Aorta (tissue), 5 donors: ENCODE results near the gene THEM4. TPM values are rescaled to one million over a fixed set of nuclear protein-coding genes. Genes with fewer than 3 reads are reported as not detected.
"Not testable (repeated sequence)": the region's sequence is repeated elsewhere in the genome, so short reads cannot be mapped to it uniquely, and the experiment has no call there.

Source experiments
- ATAC-seq: fragments of 200-7000 bp; cut with Tn5 transposase; one replicate; pipeline ENCODE4 v1.9.1; 2022; ENCODE audit warnings: moderate library complexity; ENCODE audit not compliant: low FRiP score
- DNase-seq, 2 donors: peaks; one replicate each; pipeline ENCODE4 v3.0.0-alpha.2; 2020
- H3K27ac ChIP-seq, 2 donors: one replicate each; pipeline ENCODE4 v1.5.1; 2013; ENCODE audit warnings: low read length in 2 of 2, mild to moderate bottlenecking in 2 of 2, moderate library complexity in 2 of 2, control low read depth in 1 of 2, inconsistent platforms in 1 of 2, low read depth in 1 of 2
- H3K27me3 ChIP-seq, 2 donors: one replicate each; pipeline ENCODE4 v1.6.1; 2013; ENCODE audit warnings: control low read depth in 1 of 2, low read length in 1 of 2, mild to moderate bottlenecking in 1 of 2, moderate library complexity in 1 of 2; ENCODE audit not compliant: insufficient read depth in 2 of 2, control insufficient read depth in 1 of 2
- H3K36me3 ChIP-seq, 2 donors: one replicate each; pipeline ENCODE4 v1.6.1; 2013; ENCODE audit warnings: control low read depth in 1 of 2, low read length in 1 of 2, mild to moderate bottlenecking in 1 of 2; ENCODE audit not compliant: insufficient read depth in 2 of 2, control insufficient read depth in 1 of 2
- H3K4me1 ChIP-seq, 2 donors: one replicate each; pipeline ENCODE4 v1.6.1; 2013; ENCODE audit warnings: low read length in 2 of 2, control low read depth in 1 of 2, mild to moderate bottlenecking in 1 of 2, moderate library complexity in 1 of 2; ENCODE audit not compliant: insufficient read depth in 2 of 2, control insufficient read depth in 1 of 2
- H3K4me3 ChIP-seq, 2 donors: one replicate each; pipeline ENCODE4 v1.5.1; 2013; ENCODE audit warnings: low read length in 2 of 2, control low read depth in 1 of 2, mild to moderate bottlenecking in 1 of 2
- H3K9me3 ChIP-seq: one replicate; pipeline ENCODE4 v1.6.1; 2013; ENCODE audit warnings: mild to moderate bottlenecking, low read length; ENCODE audit not compliant: control insufficient read depth
- WGBS, 2 donors: extraction: QIAGEN DNeasy Blood & Tissue Kit; methylation state at CpG; one replicate each; pipeline ENCODE4 v1.1.7; 2013; 5-methylcytosine and 5-hydroxymethylcytosine counted together
- intact Hi-C, 2 donors: fragments of 100-400 bp; cut with DNase I; formaldehyde crosslinking; loops; one replicate each; pipeline versions ENCODE4 v1.14.2 to v1.15.0; 2022
- polyA plus RNA-seq, 2 donors: library from polyadenylated mRNA; stranded (reverse); fragments of 200-250 nt; gene quantifications; one replicate each; pipeline ENCODE4 v1.2.3, GENCODE V29; 2013
- total RNA-seq, 2 donors: library from RNA; stranded (reverse); fragmentation: NEBNext Ultra II Directional; extraction: Animal tissue kit (Norgen Biotek cat#: 25700); gene quantifications; one replicate each; pipeline ENCODE4 v1.2.1, GENCODE V29; 2021
- donor health status: healthy with polysubstance abuse.
- donor health status: Bipolar disorder and iron deficiency.
- donor health status: DM: no; HTN: no; CAD: no.
- donor health status: DM: no; HTN: no; CAD: no.
- donor health status: DM: yes; HTN: yes; CAD: no.

The THEM4 gene
- total and polyA plus RNA-seq, 4 donors: 3.8 to 17.5 (median 12.0) TPM

DNA sequence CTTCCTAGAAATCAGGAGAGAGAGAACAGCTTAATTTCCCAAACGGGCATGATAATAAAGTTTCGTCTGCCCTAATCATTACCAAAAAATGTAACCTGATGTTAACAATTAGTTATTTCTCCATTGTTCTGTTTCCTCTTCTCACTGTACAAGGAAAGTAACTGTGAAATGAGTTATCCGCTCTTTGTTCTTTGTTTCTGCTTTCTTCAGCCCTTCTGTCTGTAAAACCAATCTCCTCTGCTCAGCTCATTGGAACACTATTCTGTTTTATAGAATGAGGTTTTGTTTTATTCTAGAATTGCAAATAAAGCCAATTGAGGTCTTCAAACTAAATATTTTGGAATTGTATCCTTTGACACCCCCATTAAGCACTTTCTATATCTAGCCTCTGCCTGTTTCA, 8.8 kb upstream of the THEM4 start:
- Histone ChIP-seq H3K36me3 (no peaks in the 10 kb centered on the region), H3K4me1 (peaks cover 0 to 3% of the 10 kb centered on the region in 2 donors), H3K9me3 (no peaks in the 10 kb centered on the region), H3K4me3 (no peak overlapping the region), H3K27ac (no peak overlapping the region), H3K27me3 (no peaks in the 10 kb centered on the region)
- ATAC-seq (no peak), DNase-seq (no peak)
- 91 to 92% methylated on average over 3 of the region's 3 CpGs for WGBS, 2 donors
- intact Hi-C loops: no loop called here

DNA sequence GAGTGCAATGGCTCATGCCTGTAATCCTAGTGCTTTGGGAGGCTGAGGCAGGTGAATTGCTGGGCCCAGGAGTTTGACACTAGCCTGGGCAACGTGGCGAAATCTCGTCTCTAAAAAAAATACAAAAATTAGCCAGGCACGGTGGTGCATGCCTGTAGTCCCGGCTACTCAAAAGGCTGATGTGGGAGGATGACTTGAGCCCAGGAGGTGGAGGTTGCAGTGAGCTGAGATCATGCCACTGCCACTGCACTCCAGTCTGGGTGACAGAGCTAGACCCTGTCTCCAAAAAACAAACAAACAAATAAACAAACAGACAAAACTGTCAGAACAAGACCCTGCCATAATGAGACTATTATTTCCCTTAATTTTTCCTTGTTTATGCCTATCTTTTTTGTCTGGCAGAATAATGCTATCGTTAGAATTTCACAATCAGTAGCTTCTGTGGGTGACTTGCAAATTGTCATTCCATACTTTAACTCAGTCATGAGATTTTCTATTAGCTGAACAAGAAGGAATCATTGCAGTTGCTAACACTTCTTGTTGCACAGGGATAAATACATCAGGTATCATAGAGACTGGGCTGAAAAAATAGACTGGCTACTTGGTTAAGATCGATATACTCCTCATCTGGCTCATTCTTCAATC, 7.5 kb upstream of the THEM4 start:
- no peak overlapping the region for H3K27ac ChIP-seq
- no peaks in the 10 kb centered on the region for H3K36me3 ChIP-seq
- ATAC-seq (no peak), DNase-seq (no peak)
- no peak overlapping the region for H3K4me3 ChIP-seq
- no peaks in the 10 kb centered on the region for H3K27me3 ChIP-seq
- H3K9me3 ChIP-seq: no peaks in the 10 kb centered on the region
- 77 to 81% methylated on average over 7 of the region's 7 CpGs for WGBS, 2 donors
- H3K4me1 ChIP-seq: peaks cover 0 to 3% of the 10 kb centered on the region in 2 donors
- intact Hi-C loops: no loop called here

DNA sequence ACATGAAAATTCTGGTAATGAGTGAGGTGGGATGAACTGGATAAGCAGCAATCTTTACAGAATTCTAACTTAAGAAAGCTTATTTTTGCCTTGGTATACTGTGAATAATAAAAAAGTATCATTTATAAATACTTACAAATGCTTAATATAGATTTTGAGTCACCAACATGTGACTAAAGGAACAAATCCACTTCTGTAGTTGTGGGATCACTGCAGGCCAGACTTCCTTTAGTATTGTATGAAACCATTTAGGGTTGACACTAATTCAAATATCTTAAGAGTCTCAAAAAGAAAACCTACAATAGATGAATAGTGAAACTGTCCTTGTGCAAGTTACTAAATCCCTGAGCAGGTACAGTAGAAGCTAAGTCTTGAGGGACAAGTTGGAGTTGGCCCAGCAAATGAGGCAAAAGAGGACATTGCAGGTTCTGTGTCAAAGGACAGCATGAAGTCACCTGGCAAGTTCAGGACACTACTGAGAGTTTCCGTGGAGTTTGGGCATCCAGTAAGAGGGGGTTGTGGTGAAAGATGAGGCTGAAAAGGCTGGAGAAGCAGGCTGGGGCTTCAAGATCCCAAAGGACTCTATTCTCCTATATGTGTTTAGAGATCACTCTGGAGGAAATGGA, 5.9 kb upstream of the THEM4 start:
- no peak for ATAC-seq
- WGBS, 2 donors: 30 to 38% methylated on average over 1 of the region's 1 CpG
- peak overlapping the region in 1 of 2 donors; percentile 26 for H3K27ac ChIP-seq
- H3K9me3 ChIP-seq: no peaks in the 10 kb centered on the region
- intact Hi-C loops: no loop called here
- no peak overlapping the region for H3K4me3 ChIP-seq
- DNase-seq: no peak
- H3K36me3 ChIP-seq: no peaks in the 10 kb centered on the region
- peaks cover 0 to 3% of the 10 kb centered on the region in 2 donors for H3K4me1 ChIP-seq
- H3K27me3 ChIP-seq: no peaks in the 10 kb centered on the region

DNA sequence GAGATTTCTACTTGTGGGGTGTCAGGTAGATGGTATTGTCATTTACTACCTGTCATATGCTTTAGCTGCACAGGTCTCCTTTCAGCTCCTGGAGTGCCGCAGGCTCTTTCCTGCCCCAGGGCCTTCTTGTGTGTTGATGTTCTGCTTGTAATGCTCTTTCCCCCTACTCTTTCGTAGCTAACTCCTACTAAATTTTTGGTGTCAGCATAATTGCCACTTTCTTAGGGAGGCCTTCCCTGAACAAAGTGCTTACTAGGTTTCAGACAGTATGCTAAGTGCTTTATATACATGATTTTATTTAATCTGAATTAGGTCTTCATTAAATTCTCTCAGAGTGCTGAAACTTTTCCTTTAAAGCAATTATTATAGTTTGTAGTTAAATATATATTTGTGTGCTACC, 4.8 kb upstream of the THEM4 start:
- 82 to 86% methylated on average over 2 of the region's 2 CpGs for WGBS, 2 donors
- DNase-seq (no peak), ATAC-seq (no peak)
- intact Hi-C loops: no loop called here
- Histone ChIP-seq H3K9me3 (no peaks in the 10 kb centered on the region), H3K27me3 (no peaks in the 10 kb centered on the region), H3K4me3 (no peak overlapping the region), H3K27ac (no peak overlapping the region), H3K4me1 (peaks cover 0 to 3% of the 10 kb centered on the region in 2 donors), H3K36me3 (no peaks in the 10 kb centered on the region)

DNA sequence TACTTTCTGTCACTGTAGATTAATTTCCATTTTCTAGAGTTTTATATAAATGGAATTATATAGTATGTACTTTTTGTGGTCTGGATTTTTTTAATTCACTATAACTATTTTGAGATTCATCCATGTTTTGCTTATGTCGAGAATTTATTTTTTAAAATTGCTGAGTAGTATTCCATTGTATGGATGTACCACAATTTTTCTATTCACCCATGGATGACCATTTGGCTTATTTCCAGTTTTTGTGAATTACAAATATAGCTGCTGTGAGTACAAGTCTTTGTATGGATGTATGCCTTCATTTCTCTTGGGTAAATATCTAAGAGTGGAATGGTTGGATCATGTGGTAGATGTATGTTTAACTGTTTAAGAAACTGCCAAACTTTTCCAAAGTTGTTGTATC, 3.7 kb upstream of the THEM4 start:
- no peak overlapping the region for H3K27ac ChIP-seq

DNA sequence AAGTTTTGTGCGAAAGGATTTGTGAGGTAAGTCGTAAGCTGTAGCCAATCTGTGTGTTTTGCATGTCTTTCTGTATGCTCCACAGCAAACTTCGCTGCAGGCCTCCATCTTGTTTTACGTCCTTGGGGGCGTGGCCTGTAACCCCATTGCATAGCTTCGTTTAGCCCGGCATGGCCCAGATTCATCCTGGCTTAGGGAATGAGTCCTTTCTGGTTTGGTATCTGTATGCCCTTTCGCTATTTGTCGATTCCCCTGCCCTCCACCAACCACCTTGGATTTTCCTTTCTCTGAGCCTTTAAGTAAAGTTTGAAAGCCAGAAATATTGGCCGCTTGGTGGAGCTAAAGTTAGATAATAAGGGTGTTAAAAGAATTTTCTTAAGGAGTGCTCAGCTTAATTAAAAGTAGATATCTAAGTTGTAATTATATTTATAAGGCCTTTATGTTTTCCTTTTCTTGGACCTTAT, 1.1 kb downstream of the THEM4 start:
- Histone ChIP-seq H3K36me3 (no peaks in the 10 kb centered on the region), H3K27me3 (no peaks in the 10 kb centered on the region), H3K27ac (no peak overlapping the region), H3K4me3 (no peak overlapping the region), H3K4me1 (no peaks in the 10 kb centered on the region), H3K9me3 (no peaks in the 10 kb centered on the region)
- ATAC-seq: no peak
- 71 to 72% methylated on average over 10 of the region's 10 CpGs for WGBS, 2 donors
- intact Hi-C loops: no loop called here
- no peak for DNase-seq

More for the DNA sequence above, 3.7 kb upstream of the THEM4 start:
- no peak overlapping the region for H3K4me3 ChIP-seq
- peaks cover 0 to 3% of the 10 kb centered on the region in 2 donors for H3K4me1 ChIP-seq
- intact Hi-C loops: no loop called here
- 94 to 99% methylated on average over 1 of the region's 1 CpG for WGBS, 2 donors
- no peak for DNase-seq
- H3K36me3 ChIP-seq: no peaks in the 10 kb centered on the region
- no peaks in the 10 kb centered on the region for H3K9me3 ChIP-seq
- ATAC-seq: no peak
- H3K27me3 ChIP-seq: no peaks in the 10 kb centered on the region

DNA sequence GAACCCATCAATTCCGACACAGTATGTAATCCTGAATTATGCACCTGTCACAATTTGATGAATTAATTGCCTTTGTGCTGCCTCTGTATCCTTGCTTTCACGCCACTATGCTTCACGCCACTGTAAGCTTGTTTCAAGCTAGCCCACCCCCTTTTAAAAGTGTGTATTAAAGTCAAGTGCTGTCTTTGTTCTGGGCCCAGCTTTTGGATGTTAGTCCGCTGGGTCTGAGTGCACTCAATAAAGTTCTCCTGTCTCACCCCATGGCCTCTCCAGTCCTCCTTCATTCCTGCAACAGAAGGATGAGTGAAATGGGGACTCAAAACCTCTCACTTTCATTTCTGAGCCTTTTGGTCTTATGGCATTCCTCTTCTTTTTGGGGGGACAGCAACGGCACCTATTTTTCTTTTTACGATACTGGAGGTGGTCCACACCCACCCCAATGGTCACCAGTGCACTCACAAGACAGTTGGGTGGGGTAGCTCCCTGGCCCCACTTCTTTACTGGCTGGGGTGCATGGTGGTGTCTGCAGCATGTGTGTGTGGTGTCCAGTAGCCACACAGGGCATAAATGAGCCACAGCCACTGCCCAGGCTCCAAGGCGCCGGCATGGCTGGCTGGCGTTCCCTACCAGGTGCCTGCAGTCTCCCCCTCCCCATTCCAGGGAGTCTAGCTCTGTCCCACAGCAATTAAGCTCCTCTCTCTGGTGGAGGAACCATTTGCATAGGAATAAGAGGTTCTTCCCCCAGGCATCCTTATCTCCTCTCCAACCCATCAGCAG, 1.8 kb downstream of the THEM4 start:
- H3K4me3 ChIP-seq: no peak overlapping the region
- no peak for DNase-seq
- H3K27me3 ChIP-seq: no peaks in the 10 kb centered on the region
- intact Hi-C loops: no loop called here
- H3K4me1 ChIP-seq: no peaks in the 10 kb centered on the region
- WGBS, 2 donors: 95 to 98% methylated on average over 9 of the region's 9 CpGs
- no peaks in the 10 kb centered on the region for H3K9me3 ChIP-seq
- H3K36me3 ChIP-seq: no peaks in the 10 kb centered on the region
- H3K27ac ChIP-seq: no peak overlapping the region
- no peak for ATAC-seq

DNA sequence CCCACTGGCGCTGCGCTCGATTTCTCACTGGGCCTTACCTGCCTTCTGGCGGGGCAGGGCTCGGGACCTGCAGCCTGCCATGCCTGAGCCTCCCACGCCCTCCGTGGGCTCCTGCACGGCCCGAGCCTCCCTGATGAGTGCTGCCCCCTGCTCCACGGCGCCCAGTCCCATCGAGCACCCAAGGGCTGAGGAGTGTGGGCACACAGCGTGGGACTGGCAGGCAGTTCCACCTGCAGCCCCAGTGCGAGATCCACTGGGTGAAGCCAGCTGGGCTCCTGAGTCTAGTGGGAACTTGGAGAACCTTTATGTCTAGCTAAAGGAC, 3.0 kb downstream of the THEM4 start:
- H3K4me1 ChIP-seq, H3K4me3 ChIP-seq, intact Hi-C loops, H3K36me3 ChIP-seq, H3K27ac ChIP-seq, H3K27me3 ChIP-seq, H3K9me3 ChIP-seq, DNase-seq, ATAC-seq: not testable (repeated sequence)
- WGBS, 2 donors: 98% methylated on average over 14 of the region's 14 CpGs
